ENCODE measurements around the gene AP1S1.
"Not testable (repeated sequence)": the region's sequence is repeated elsewhere in the genome, so short reads cannot be mapped to it uniquely, and the experiment has no call there.

Gene AP1S1

DNA sequence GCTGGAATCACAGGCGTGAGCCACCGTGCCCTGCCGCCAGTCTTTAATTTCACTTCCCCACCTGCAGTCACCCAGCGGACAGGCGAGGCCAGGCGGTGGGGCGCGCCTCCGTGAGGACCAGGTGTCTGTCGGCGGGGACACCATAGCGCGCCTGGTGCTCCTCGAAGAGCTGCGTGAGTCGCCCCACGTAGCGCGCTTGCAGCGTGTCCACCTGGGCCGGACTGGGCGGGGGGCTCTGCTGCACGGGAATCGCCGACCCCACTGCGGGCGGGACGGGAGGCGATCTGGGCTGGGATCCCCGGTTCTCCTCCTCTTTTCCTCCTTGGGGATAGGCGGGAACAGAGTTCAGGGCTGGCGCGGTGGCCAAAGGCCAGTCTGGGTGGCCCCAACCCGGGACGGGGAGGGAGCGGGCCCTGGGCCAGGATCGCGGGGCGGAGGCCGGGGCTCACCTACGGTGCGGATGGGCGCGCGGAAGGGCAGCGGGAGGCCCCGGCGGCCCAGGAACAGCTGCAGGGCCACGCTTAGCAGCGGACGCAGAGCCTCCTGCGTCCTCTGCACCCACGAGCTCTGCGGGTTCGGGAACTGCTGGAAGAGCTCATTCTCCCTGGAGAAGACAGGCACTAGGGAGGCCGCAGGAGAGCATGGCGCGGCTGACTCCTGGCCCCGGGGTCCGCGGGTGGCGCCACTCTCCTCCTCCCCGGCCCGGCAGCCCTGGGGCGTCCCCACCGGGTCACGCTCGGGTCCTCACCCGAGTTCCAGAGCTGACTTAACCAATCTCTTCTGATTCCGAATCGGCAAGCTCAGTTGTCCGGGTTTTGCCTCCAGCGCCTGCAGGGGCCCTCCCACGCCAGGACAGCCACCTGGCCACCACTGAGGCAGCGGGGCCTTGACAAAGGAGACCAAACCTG lies 47.7 kb downstream of the AP1S1 start:
- POLR2A ChIA-PET: no interaction called here
- CTCF ChIA-PET: interaction anchor here (0.5 to 2.0 kb wide), 3 partner anchors 10 to 1086 kb away, joined by 3 to 6 read pairs (median 5); no protein-coding TSS in a partner anchor
- no peak for TF ChIP-seq ARNT (IDR thresholded peaks at IDR 0.05)
- no peak for TF ChIP-seq ELF4 (IDR thresholded peaks at IDR 0.05)
- TF ChIP-seq SP1 (IDR thresholded peaks at IDR 0.05): no peak
- no peak for TF ChIP-seq HDGF (IDR thresholded peaks at IDR 0.05; ENCODE audit: borderline replicate concordance)
- TF ChIP-seq LEF1 (IDR thresholded peaks at IDR 0.05; ENCODE audit: borderline replicate concordance): no peak
- TF ChIP-seq TARDBP (IDR thresholded peaks at IDR 0.05): no peak
- no peak for TF ChIP-seq ZNF384 (IDR thresholded peaks at IDR 0.05)
- TF ChIP-seq SUZ12 (IDR thresholded peaks at IDR 0.05): no peak
- TF ChIP-seq FOXM1 (IDR thresholded peaks at IDR 0.05; ENCODE audit: borderline replicate concordance): no peak
- TF ChIP-seq, protein P1, sequence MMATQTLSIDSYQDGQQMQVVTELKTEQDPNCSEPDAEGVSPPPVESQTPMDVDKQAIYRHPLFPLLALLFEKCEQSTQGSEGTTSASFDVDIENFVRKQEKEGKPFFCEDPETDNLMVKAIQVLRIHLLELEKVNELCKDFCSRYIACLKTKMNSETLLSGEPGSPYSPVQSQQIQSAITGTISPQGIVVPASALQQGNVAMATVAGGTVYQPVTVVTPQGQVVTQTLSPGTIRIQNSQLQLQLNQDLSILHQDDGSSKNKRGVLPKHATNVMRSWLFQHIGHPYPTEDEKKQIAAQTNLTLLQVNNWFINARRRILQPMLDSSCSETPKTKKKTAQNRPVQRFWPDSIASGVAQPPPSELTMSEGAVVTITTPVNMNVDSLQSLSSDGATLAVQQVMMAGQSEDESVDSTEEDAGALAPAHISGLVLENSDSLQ (IDR thresholded peaks at IDR 0.05): no peak
- no peak for TF ChIP-seq FOXA1 (IDR thresholded peaks at IDR 0.05)
- DNase-seq (ENCODE audit: extremely low spot score): no peak

GRCh38 chr7:101202603-101202918 lies 48.3 kb downstream of the AP1S1 start:
- TF ChIP-seq TARDBP (IDR thresholded peaks at IDR 0.05): no peak
- no peak for TF ChIP-seq NFRKB (IDR thresholded peaks at IDR 0.05)
- no peak for TF ChIP-seq FOXK2 (IDR thresholded peaks at IDR 0.05)
- TF ChIP-seq ARNT (IDR thresholded peaks at IDR 0.05): no peak
- no peak for TF ChIP-seq L3MBTL2 (conservative IDR thresholded peaks at IDR 0.05)
- TF ChIP-seq, protein P1 (IDR thresholded peaks at IDR 0.05): no peak
- no peak for TF ChIP-seq ELF4 (IDR thresholded peaks at IDR 0.05)
- no peak for TF ChIP-seq SUZ12 (IDR thresholded peaks at IDR 0.05)
- TF ChIP-seq SP1 (IDR thresholded peaks at IDR 0.05): no peak
- no peak for TF ChIP-seq CTBP1 (IDR thresholded peaks at IDR 0.05; ENCODE audit: borderline replicate concordance)
- TF ChIP-seq FOXM1 (IDR thresholded peaks at IDR 0.05; ENCODE audit: borderline replicate concordance): no peak
- TF ChIP-seq ZNF384 (IDR thresholded peaks at IDR 0.05): no peak
- no peak for TF ChIP-seq BHLHE40 (IDR thresholded peaks at IDR 0.05; ENCODE audit: borderline replicate concordance)
- no peak for TF ChIP-seq HDGF (IDR thresholded peaks at IDR 0.05; ENCODE audit: borderline replicate concordance)
- TF ChIP-seq LEF1 (IDR thresholded peaks at IDR 0.05; ENCODE audit: borderline replicate concordance): no peak
- no peak for TF ChIP-seq FOXA1 (IDR thresholded peaks at IDR 0.05)
- CTCF ChIA-PET: interaction anchor here (0.5 to 1.2 kb wide), 2 partner anchors 10 to 1086 kb away, joined by 3 to 6 read pairs; no protein-coding TSS in a partner anchor
- no peak for DNase-seq (ENCODE audit: extremely low spot score)
- POLR2A ChIA-PET: no interaction called here

DNA sequence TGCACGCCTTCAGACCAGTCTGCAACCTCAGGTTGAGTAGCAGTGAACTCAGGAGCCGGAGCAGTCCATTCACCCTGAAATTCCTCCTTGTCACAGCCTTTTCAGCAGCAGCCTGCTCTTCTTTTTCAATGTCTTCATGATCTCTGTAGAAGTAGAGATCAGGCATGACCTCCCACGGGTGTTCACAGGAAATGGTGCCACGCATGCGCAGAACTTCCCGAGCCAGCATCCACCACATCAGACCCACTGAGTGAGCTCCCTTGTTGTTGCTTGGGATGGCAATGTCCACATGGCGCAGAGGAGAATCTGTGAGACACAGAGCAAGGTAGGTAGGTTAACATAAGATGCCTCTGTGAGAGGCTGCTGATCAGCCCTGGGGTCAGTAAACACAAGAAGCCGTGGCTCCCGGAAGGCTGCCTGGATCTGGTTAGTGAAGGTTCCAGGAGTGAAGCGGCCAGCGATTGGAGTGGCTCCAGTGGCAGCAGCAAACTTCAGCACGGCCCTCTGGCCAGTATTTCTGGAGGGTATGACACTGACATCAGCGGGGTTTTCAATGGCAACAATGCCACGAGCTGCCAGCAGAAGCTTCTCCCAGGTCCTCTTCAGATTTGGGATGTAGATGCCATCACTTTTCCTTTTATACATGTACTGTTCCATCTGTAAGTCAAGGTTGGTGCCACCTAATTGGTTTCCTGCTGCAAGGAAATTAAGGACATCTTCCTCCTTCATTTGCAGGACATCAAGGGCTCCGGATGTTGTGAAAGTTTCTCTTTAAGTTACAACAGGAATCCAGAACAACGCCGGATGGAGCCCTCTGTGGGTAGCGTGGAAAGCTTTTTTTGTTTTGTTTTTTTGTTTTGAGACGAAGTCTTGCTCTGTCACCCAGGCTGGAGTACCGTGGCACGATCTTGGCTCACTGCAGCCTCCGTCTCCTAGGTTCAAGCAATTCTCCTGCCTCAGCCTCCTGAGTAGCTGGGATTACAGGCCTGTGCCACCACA lies 49.8 kb downstream of the AP1S1 start:
- not testable (repeated sequence) for DNase-seq (ENCODE audit: extremely low spot score)
- CTCF ChIA-PET: interaction anchor here (1.3 kb wide), 1 partner anchor 60 kb away, joined by 6 read pairs; no protein-coding TSS in a partner anchor
- POLR2A ChIA-PET: interaction anchor here (1.8 kb wide), 1 partner anchor 14 kb away, joined by 4 read pairs; the partner anchor contains the start of genes PLOD3 and ZNHIT1

- TF ChIP-seq L3MBTL2 (conservative IDR thresholded peaks at IDR 0.05) (no peak), FOXA1 (IDR thresholded peaks at IDR 0.05) (no peak), SP1 (IDR thresholded peaks at IDR 0.05) (no peak), ZNF384 (IDR thresholded peaks at IDR 0.05) (no peak), BHLHE40 (IDR thresholded peaks at IDR 0.05; ENCODE audit: borderline replicate concordance) (no peak), HDGF (IDR thresholded peaks at IDR 0.05; ENCODE audit: borderline replicate concordance) (no peak), FOXM1 (IDR thresholded peaks at IDR 0.05; ENCODE audit: borderline replicate concordance) (no peak), ELF4 (IDR thresholded peaks at IDR 0.05) (no peak)
- TF ChIP-seq, protein P1 (IDR thresholded peaks at IDR 0.05): no peak
- ChIA-PET POLR2A (interaction anchor here (1.8 kb wide), 1 partner anchor 12 kb away, joined by 4 read pairs; the partner anchor contains the start of genes PLOD3 and ZNHIT1), CTCF (no interaction called here)
- DNase-seq (ENCODE audit: extremely low spot score): no peak
Measured at GRCh38 chr7:101205901-101206664, 51.8 kb downstream of the AP1S1 start.

- CTCF ChIA-PET: no interaction called here
- no peak for DNase-seq (ENCODE audit: extremely low spot score)
- POLR2A ChIA-PET: no interaction called here
- TF ChIP-seq FOXA1 (IDR thresholded peaks at IDR 0.05) (no peak), ELF4 (IDR thresholded peaks at IDR 0.05) (no peak), FOXK2 (IDR thresholded peaks at IDR 0.05) (no peak), FOXM1 (IDR thresholded peaks at IDR 0.05; ENCODE audit: borderline replicate concordance) (no peak), SP1 (IDR thresholded peaks at IDR 0.05) (no peak), LEF1 (IDR thresholded peaks at IDR 0.05; ENCODE audit: borderline replicate concordance) (no peak)
Measured at GRCh38 chr7:101206665-101207042, 52.4 kb downstream of the AP1S1 start.
